Measurements from ENCODE around the gene NUP35.
"Not testable (repeated sequence)": the region's sequence is repeated elsewhere in the genome, so short reads cannot be mapped to it uniquely, and the experiment has no call there.

The NUP35 gene

DNA sequence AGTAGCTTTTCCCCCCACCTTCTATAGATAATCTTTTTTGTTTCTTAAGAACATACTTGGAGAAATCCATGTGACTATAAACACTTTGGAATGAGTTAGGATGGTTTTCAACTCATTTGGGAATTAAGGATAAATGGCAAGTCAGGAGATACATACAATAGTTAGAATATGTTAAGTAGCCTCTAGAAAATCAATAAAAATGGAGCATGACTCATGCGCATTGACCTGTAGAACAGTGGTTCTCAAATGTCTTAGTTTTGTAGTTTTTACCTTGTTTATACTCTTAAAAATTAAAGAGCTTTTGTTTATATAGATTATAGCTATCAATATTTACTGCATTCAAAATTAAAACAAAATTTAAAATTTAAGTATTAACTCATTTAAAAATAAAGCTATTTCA, 24.7 kb downstream of the NUP35 start:
- no peak for DNase-seq (ENCODE audit: low read depth)

DNA sequence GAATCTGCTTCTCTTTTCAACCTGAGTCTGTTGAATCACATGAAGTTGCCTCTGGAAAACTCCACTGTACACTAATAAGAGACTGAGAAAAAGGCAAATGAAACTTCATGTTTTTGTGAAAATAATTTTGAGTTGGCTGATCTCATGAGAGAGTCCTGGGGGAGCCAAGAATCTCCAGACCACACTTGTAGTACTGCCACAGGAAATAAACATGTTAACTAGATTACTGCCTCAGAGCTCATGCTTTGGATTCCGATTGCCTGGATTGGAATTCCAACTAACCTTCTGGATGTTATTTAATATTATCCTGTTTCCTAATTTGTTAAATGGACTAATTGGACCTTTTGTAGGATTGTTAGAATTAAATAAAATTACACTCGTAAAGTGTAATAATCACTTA, 25.2 kb downstream of the NUP35 start:
- DNase-seq (ENCODE audit: low read depth): no peak

DNA sequence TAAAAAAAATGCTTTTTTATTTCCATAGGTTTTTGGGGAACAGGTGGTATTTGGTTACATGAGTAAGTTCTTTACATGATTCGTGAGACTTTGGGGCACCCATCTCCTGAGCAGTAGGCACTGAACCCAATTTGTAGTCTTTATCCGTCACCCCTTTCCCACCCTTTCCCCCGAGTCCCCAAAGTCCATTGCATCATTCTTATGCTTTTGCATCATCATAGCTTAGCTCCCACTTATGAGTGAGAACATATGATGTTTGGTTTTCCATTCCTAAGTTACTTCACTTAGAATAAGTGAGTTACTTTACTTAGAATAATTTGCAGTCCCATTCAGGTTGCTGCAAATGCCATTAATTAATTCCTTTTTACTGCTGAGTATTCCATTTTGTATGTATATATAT, 28.0 kb downstream of the NUP35 start:
- DNase-seq (ENCODE audit: low read depth): not testable (repeated sequence)

DNA sequence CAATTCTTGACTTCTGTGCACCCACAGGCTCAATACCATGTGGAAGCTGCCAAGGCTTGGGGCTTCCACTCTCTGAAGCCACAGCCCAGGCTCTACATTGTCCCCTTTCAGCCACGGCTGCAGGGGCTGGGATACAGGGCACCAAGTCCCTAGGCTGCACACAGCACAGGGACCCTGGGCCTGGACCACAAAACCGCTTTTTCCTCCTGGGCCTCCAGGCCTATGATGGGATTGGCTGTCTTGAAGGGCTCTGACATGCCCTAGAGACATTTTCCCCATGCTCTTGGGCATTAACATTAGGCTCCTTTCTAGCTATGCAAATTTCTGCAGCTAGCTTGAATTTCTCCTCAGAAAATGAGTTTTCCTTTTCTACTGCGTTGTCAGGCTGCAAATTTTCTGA, 29.7 kb downstream of the NUP35 start:
- no peak for DNase-seq (ENCODE audit: low read depth)

DNA sequence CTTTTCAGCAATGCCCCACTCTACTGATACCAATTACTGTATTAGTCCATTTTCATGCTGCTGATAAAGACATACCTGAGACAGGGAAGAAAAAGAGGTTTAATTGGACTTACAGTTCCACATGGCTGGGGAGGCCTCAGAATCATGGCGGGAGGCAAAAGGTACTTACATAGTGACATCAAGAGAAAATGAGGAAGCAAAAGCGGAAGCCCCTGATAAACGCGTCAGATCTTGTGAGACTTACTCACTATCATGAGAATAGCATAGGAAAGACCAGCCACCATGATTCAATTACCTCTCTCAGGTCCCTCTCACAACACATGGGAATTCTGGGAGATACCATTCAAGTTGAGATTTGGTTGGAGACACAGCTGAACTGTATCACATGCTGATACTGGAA, 30.5 kb downstream of the NUP35 start:
- not testable (repeated sequence) for DNase-seq (ENCODE audit: low read depth)

DNA sequence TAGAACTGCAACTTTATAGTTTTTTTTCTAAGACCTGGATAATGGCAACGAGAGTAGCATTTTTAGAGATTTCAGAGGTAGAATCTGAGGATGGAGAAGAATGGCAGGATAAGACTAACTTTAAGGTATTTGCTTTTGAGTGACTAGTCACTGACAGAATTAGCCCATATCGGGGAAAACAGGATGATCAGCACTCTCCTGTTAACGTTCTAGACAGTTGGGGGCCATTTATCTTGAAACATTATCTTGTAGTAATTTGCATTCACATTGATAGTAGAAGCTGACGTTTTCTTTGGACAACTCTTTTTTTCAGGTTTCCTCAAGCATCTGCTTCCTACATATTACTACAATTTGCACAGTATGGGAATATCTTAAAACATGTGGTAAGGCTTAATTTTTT, 32.9 kb downstream of the NUP35 start:
- no peak for DNase-seq (ENCODE audit: low read depth)

DNA sequence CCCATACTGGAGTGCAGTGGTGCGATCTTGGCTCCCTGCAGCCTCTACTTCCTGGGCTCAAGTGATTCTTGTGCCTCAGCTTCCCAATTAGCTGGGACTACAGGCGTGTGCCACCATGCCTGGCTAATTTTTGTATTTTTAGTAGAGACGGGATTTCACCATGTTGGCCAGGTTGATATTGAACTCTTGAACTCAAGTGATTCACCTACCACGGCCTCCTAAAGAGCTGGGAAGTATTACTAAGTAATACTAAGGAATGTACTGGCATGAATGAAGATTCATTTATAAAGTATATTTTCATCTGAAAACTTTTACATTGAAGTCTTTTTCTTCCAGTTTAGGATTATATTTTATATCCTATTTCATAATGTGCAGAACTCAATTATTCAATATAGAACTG, 38.1 kb downstream of the NUP35 start:
- DNase-seq (ENCODE audit: low read depth): no peak

DNA sequence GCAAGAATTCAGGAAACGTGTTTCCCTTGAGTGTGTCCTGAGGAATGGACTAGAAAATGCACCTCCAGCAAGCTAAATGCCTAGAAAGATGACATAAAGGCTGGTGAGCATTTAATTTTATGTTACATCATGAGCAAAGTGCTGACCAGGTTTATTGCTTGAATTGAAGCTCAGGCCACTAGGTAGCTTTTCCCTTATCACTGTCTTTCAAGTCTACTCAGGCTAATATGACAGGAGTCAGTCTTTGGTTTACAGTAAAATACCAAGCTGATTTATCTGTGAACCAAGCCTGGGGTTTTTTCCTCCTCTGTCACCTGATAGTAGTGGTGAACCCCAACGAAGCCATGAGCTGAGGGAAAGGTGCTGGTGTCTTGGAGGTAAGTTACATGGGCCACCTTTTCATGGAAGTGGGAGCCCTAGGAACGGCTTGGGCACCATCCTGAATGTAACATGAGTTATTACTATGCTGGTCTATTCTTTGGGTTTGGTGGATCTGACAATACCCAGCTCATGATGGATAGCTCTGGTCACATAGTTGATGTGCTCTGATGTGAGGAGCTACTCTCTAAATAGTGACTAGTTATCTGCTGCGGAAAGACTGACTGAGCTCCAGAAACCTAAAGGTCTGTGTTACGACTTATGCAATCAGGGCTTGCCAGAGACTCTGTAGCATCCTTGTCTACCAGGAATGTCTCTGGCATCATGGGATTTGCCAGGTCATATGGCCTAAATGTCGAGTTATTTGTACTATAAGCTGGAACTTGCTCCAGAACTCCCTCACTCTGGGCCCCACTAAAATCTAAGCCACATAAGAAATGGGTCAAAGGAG, 39.8 kb downstream of the NUP35 start:
- no peak for DNase-seq (ENCODE audit: low read depth)

DNA sequence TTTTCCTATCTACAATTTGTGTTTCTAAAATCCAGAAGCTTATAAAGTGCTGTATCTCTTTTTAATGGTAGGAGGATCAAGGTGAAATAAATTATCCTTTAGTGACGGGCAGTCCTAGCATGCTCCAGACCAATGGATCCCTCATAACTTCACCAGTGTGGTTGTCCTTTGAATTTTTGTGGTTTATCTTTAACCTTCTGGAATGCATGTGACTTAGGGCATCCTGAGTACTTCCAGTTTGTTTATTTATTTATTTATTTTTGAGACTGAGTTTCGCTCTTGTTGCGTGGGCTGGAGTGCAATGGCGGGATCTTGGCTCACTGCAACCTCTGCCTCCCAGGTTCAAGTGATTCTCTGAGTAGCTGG, 40.4 kb downstream of the NUP35 start:
- no peak for DNase-seq (ENCODE audit: low read depth)

DNA sequence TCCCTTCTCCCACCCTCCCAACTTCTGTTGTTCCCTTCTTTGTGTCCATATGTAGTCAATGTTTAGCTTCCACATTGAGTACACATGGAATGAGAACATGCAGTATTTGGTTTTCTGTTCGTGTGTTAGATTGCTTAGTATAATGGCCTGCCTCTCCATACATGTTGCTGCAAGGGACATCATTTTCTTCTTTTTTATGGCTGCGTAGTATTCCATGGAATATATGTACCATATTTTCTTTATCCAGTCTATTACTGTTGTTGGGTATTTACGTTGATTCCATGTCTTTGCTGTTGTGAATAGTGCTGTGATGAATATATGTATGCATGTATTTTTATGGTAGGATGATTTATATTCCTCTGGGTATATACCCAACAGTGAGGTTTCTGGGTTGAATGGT, 42.0 kb downstream of the NUP35 start:
- no peak for DNase-seq (ENCODE audit: low read depth)

DNA sequence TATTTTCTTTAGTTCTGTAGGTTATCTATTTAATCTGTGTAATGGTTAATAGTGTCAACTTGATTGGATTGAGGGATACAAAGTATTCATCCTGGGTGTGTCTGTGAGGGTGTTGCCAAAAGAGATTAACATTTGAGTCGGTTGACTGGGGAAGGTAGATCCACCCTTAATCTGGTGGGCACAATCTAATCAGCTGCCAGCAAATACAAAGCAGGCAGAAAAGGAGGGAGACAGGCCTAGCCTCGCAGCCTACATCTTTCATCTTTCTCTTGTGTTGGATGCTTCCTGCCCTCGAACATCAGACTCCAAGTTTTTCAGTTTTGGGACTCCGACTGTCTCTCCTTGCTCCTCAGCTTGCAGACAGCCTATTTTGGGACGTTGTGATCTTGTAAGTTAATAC, 42.7 kb downstream of the NUP35 start:
- DNase-seq (ENCODE audit: low read depth): not testable (repeated sequence)

DNA sequence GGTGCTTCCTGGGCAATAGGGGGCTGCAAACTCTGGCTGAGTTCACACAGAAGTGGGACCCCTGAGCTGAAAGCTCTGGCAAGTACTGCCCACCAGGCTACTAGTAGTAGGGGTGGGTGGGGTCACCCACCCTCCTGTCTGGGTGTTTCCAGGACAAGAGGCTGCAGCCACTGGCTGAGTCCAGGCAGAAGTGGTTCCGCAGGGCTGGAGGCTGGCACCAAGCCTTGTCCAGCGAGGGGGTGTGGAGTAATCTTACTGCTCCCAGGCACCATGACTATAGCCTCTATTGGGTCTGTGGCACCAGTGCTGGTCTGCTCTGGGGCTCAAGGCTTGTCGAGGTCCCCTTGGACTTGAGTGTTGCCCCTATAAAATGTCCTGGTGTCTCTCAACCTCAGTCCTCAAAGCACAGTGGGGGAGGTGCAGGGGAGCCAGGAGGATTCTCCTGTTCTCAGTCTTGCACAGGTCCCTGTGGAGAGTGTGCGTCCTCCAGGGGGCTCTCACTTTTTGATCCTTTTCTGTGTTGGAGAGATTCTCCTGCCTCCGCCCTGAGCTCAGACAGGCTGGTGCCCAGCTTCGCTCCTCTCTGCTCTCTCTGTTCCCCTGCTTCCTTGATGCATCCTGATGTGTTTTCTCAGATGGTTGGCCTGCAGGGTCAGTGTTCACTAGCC, 48.1 kb downstream of the NUP35 start:
- no peak for DNase-seq (ENCODE audit: low read depth)

DNA sequence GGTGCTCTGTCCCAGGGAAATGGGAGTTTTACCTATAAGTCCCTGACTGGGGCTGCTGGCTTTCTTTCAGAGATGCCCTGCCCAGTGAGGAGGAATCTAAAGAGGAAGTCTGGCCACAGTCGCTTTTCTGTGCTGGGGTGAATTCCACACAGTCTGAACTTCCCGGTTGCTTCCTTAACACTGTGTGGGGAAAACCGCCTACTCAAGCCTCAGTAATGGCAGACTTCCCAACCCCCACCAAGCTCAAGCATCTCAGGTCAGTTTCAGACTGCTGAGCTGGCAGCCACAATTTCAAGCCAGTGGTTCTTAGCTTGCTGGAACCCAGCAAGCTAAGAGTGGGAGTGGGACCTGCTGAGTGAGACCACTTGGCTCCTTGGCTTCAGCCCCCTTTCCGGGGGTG, 54.9 kb downstream of the NUP35 start:
- no peak for DNase-seq (ENCODE audit: low read depth)

DNA sequence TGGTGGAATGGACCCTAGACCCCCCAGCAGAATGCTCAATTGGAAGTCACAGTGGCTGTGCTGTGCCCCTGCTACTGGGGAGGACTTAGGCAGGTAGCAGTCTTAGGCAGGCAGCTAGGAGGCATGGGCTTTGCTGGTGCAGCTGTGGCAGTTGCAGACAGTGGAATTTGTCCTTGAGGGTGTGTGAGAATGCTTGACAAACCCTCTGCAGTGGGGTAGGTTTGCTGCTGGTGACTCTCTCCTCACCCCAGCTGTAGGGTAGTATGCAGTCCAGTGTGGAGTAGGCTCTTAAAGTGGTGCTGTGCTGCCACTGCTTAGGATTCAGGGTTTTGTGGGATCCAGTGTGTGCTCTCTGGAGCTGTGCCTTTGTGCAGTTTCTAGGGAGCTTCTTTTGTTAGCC, 61.3 kb downstream of the NUP35 start:
- no peak for DNase-seq (ENCODE audit: low read depth)

DNA sequence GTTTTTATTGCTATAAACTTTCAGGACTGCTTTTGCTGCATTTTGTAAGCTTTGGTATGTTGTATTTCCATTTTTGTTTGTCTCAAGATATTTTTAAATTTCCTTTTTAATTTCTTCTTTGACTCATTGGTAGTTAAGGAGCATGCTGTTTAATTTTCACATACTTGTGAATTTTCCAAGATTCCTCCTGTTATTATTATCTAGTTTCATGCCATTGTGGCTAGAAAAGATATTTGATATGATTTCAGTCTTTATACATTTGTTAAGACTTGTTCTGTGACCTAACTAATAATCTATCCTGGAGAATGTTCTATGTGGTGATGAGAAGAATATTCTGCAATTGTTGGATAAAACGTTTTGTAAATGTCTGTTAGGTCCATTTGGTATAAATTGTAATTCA, 62.1 kb downstream of the NUP35 start:
- DNase-seq (ENCODE audit: low read depth): no peak

DNA sequence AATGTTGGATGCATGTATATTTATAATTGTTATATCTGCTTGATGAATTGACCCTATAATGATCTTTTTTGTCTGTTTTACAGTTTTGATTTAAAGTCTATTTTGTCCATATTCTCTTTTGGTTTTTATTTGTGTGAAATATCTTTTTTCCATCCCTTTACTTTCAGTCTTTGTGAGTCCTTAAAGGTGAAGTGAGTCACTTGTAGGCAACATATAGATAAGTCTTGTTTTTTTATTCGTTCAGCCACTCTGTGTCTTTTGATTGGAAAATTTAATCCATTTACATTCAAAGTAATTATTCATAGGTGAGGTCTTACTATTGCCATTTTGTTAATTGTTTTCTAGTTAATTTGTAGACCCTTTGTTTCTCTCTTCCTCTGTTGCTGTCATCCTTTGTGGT, 62.5 kb downstream of the NUP35 start:
- no peak for DNase-seq (ENCODE audit: low read depth)

DNA sequence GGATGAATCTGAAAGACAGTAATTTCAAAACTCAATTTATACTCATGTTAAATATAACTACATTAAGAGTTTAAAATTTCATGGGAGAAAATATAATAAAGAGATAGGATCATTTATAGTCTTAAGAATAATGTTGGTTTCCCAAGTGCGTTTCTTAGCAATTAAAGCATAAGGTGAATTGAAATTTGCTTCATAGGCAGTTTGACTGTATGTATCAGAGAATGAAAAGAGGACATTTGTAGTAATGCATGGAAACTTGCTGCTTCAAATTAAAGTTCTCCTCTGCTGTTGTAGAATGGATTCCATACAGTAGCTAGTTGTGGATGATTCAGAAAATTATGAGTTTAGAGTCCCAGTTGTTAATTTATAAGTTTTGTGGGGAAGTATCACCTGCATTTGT, 68.1 kb downstream of the NUP35 start:
- DNase-seq (ENCODE audit: low read depth): no peak

DNA sequence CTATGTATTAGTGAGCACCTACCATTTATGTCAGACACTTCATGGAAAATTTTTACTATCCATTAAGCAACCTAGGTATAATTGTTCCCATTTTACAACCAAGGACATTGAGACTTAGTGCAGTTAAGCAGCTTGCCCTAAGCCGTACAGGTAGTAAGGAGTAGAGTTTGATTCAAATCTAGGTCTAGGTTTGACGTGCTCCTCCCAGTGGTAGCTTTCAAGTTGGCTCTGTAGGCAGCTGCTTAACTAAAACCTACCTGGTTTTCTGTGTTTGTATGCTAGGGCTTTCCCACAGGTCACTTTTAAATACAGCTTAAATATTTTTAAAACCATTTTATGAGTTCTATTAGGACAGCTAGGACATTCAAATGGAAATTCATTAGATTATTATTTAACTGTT, 69.7 kb downstream of the NUP35 start:
- DNase-seq (ENCODE audit: low read depth): no peak

DNA sequence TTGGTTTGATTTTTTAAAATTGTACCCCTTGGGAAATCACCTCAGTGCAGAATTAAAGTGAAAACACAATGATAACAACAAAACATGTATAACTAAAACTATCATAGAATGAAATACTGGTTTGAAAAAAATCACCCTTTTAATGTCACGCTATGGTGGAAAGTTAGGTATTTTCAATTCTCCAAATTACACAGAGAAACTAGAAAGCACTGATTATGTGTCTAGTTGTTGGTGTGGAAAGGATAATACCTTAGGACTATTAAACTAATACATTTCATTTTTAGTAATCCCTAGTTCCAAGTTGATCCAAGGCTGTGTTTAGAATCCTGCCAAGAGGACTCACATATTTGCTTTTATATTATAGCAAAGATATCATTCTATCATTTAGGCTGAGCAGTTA, 71.2 kb downstream of the NUP35 start:
- DNase-seq (ENCODE audit: low read depth): no peak

DNA sequence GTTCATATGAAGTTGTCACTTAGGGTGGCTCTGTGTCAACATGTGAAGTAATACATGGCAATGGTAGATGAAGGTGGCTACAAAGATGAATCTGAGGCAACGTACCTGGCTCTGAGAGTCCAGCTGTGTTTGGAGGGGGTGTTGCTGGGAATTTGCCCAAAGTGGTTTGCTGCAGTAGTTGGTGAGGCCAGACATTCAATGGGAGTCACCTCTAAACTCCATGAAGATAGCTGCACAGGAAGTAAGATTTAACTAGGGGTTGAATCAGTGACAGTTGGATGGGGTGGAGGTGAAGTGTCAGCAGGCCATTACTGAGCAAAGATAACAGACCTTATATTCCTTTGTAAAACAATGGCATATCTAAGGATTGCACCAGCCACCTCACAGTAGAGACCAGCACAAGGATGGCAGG, 71.8 kb downstream of the NUP35 start:
- no peak for DNase-seq (ENCODE audit: low read depth)

DNA sequence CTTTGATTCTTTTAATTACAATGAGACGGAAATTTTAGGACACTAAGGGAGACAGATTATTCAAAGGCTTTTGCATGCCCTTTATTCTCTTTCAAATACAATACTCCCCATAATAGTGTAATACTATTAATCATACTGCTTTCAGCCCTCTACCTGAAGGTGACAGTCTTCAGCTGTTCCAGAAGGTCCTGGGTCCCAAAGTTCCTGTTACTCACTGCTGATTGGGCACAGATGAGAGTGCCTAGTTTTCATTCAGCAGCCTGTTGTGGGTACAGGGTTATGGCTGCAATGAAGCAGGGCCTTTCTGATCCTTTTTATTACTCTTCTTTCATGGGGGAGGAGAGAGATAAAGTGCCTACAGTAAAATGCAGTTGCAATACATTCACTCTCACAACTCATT, 80.2 kb downstream of the NUP35 start:
- DNase-seq (ENCODE audit: low read depth): no peak

DNA sequence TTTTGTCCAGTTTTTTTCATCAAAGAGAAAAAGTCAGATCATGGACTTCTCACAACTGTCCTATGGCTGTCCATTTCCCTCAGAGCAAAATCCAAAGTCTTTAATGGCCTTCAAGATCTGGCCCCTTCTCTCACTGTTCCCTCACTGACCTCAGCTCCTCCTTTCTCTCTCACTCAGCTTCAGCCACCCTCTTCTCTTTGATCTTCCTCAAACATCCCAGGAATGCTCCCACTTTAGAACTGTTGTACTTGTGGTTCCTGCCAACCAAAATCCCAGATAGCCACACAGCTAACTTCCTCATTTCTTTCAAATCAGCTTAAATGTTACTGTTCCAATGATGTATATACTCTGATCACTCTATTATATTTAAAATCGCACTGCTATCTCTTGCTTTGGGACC, 82.9 kb downstream of the NUP35 start:
- DNase-seq (ENCODE audit: low read depth): no peak

DNA sequence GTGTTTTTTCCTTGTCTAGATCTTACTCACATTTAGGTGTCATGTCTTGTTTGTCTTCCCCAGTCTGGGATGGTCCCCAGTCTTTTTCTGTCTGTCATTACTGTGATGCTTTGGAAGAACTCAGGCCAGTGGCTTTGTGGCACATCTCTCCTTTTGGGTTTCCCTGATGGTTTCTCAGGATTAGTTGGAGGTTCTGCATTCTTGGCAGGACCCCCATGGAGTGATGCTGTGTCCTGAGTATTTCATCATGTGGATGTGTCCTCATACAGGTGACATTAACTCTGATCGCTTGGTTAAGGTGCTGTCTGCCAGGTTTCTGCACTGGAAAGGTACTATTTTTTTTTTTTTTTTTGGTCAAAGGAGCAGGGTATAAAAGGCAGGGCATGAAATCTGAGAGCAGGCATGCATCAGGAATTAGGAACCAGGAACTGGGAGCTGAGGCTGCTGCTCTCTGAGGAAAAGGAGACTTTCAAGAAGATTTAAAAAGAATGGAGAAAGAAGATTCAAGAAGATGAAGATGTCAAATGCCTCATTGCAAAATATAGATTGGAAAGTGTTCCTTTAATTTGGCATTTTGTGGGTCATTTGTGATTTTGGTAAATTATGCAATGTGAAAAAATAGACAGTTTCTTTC, 85.3 kb downstream of the NUP35 start:
- no peak for DNase-seq (ENCODE audit: low read depth)

All from activated gamma-delta T cell treated with anti-CD3 and anti-CD28 coated beads, Interleukin-2, amount 50 U/mL, for 16 hours (primary cell).